Activated CD4-positive, CD25-positive, alpha-beta regulatory T cell treated with anti-CD3 and anti-CD28 coated beads, Interleukin-2, amount 50 U/mL, for 24 hours (primary cell): Measurements from ENCODE around the gene SLC52A3.
"Not testable (repeated sequence)": the region's sequence is repeated elsewhere in the genome, so short reads cannot be mapped to it uniquely, and the experiment has no call there.

Source experiments
- ATAC-seq, 2 donors: fragments of 150-1000 bp; cut with Tn5 transposase; one replicate each; pipeline ENCODE4 v1.10.0; 2021; ENCODE audit warnings: mild to moderate bottlenecking in 1 of 2, moderate library complexity in 1 of 2

SLC52A3 gene

DNA sequence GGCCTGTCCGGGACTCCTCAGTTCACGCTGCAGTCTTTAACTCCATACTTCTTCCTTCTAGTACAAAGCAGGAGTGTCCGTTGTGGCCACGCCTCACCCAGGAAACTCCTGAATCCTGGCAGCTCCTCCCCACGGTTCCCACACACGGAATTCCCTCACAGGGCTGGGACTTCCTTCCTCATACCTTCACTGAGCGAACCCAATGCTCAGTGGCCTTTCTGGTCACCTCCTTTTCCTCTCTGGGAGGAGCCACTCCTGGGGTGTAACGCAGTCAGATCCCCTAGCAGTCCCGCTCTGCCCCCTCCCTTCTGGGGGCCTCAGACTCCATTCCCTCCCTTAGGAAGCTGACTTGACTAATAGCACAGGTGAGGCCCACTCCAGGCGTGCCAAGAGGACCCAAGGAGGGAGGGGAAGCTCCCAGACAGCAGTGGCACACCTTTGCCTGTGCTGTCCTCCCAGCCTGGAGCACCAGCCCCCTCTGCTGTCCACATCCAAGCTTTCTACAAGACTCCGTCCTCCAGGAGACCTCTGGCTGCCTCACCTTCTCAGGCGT is at the start of gene SLC52A3:
Gene SLC52A3, minus strand, starts transcription at position 75 of the 553 bp plus-strand sequence. CDS start 2,726 bp downstream, outside the sequence.
- ATAC-seq: no peak

GRCh38 chr20:815914-816606 is 47.8 kb upstream of the SLC52A3 start:
- ATAC-seq: peak in 1 of 2 donors; percentile 38

DNA sequence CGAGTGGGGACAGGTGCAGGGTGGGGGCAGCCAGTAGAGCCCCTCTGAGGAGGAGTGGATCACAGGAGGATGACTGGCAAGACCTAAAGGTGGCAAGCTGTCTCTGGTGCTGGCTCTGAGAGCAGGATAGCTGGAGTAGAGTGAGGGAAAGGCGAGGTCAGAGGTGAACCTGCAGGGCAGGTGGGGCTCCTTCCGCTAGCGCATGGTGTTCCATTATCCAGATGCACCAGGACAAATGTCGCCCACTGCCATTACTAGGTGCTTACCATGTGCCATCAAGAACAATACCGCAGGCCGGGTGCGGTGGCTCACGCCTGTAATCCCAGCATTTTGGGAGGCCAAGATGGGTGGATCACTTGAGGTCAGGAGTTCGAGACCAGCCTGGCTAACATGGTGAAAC is 46.9 kb upstream of the SLC52A3 start:
- no peak for ATAC-seq

GRCh38 chr20:813390-813789 is 45.1 kb upstream of the SLC52A3 start:
- ATAC-seq: no peak

DNA sequence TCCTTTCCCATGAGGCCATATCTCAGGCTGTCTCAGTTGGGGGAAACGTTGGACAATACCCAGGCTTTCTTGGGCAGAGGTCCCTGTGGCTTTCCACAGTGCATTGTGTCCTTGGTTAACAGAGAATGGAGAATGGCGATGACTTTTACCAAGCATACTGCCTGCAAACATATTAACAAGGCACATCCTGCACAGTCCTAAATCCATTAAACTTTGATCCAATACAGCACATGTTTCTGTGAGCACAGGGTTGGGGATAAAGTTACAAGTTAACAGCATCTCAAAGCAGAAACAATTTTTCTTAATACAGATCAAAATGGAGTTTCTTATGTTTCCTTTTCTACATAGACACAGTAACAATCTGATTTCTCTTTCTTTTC is 44.1 kb upstream of the SLC52A3 start:
- ATAC-seq: not testable (repeated sequence)

DNA sequence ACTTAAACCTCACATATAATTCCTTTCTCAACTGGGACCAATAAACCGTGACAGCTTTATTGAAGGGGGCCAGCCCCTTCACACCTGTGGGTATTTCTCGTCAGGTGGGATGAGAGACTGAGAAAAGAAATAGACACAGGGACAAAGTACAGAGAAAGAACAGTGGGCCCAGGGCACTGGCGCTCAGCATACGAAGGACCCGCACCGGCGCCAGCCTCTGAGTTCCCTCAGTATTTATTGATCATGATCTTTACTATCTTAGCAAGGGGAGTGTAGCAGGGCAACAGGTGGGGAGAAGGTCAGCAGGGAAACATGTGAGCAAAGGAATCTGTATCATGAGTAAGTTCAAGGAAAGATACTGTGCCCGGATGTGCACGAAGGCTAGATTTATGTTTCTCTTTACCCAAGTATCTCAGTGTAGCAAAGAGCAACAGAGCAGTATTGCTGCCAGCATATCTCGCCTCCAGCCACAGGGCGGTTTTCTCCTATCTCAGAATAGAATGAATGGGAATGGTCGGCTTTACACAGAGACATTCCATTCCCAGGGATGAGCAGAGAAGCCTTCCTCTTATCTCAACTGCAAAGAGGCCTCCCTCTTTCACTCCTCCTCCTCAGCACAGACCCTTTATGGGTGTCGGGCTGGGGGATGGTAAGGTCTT is 43.6 kb upstream of the SLC52A3 start:
- not testable (repeated sequence) for ATAC-seq

DNA sequence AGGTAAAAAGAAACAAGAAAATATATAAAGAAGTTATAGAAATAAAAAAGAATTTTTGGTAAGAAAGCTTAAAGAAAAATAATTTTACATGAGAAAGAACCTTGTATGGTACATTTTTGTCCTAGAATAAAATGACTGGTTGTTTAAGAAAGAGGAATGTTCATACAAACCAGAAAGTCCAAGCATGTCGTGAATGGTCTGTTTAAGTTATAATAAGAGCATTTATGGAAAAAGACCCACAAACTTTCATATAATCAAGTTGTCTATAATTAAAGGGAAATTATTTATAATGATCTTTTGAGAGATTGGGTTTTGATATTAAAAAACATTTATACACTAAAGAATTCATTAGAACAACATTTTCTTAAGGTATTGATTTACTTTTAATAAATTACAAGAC is 37.4 kb upstream of the SLC52A3 start:
- ATAC-seq: no peak

DNA sequence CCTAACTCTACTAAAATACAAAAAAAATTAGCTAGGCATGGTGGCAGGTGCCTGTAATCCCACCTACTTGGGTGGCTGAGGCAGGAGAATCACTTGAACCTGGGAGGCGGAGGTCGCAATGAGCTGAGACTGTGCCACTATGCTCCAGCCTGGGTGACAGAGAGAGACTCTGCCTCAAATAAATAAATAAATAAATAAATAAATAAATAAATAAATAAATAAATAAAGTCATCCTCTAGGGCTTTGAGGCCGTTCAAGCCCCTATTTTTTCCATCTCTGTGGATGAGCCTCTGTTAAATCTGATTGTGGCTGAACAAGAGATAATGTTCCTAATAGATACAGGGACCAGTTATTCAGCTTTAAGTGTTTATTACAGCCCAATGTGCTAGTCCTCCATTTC is 33.4 kb upstream of the SLC52A3 start:
- no peak for ATAC-seq

- ATAC-seq: not testable (repeated sequence)
Observed at GRCh38 chr20:800026-800425, 31.7 kb upstream of the SLC52A3 start.

GRCh38 chr20:798746-799145 is 30.4 kb upstream of the SLC52A3 start:
- ATAC-seq: not testable (repeated sequence)

DNA sequence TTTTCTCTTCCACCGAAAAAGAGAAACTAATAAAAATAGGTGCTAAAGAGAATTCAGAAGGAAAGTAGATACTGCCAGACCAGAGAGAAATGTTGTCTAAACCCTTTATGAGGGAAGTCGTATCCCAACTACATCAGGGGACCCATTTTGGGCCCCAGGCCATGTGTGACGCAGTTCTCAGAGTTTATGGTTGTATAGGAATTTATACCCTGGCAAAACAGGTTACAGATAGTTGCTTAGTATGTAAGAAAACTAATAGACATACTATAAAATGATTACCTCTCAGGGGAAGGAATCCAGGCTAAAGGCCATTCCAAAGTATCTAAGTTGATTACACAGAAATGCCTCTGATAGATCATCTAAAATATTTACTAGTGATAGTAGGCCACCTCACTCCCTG is 28.6 kb upstream of the SLC52A3 start:
- no peak for ATAC-seq

GRCh38 chr20:792248-792647 is 23.9 kb upstream of the SLC52A3 start:
- ATAC-seq: no peak

GRCh38 chr20:791056-791455 is 22.8 kb upstream of the SLC52A3 start:
- no peak for ATAC-seq

GRCh38 chr20:787825-788224 is 19.5 kb upstream of the SLC52A3 start:
- ATAC-seq: no peak

DNA sequence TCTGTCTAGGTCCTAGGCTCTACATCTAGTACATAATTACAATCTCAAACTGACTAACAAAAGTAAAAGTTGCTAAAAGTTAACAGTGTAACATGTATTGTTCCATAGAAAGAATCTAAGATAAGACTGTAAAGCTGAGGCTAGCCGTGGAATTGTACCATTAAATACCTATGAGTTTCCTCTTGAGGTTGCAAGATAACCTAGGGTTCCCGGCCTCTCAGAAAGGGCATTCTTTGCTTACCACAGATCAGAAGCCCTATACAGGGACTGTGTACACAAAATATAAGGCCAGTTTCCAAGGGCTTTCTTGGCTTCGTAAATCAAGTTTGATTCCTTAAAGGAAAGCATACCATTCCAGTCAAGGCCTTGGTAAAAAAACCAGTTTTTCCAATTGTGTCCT is 11.5 kb upstream of the SLC52A3 start:
- ATAC-seq: no peak

- no peak for ATAC-seq
Observed at GRCh38 chr20:776165-776564, 7.9 kb upstream of the SLC52A3 start.

DNA sequence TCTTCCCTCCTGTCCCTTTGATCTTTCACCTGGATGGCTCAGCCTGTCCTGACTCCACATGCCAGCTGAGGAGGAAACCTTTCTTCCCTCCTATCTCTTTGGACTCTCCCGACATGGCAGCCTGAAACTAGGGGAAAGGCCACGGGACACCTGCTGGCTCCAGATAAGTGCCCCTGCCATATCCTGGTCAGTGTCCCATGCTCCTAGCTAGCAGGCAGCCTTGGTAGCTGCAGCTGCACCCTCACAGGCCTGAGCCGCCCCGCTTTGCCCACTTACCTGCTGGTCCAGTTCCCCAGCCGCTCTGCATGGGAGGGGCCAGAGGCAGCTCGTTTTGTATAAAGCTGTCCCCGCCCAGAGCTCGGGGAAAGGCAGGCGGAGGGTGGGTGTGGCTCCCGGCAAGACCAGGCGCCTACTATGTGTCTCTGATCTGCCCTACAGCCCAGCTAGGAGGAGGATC is 7.4 kb upstream of the SLC52A3 start:
- no peak for ATAC-seq

DNA sequence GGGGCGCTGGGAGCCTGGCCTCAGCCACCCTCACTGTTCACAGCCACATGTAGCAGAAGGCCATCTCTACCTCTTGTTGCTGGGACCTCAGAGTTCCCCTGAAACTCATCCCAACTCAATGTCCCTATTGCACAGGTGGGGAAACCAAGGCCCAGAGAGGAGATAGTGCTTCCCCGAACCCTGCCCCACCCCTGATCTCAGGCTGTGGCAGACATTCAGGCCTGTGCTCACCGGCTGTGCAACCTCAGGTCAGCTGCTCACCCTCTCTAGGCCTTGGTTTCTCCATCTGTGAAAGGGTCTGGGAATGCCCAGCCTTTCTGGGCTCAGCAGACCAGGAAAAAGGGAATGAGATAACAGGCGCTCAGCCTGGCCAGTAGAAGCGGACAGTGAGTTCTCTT is 6.4 kb upstream of the SLC52A3 start:
- no peak for ATAC-seq

GRCh38 chr20:774016-774659 is 5.8 kb upstream of the SLC52A3 start:
- ATAC-seq: no peak

GRCh38 chr20:772806-773205 is 4.5 kb upstream of the SLC52A3 start:
- ATAC-seq: no peak

DNA sequence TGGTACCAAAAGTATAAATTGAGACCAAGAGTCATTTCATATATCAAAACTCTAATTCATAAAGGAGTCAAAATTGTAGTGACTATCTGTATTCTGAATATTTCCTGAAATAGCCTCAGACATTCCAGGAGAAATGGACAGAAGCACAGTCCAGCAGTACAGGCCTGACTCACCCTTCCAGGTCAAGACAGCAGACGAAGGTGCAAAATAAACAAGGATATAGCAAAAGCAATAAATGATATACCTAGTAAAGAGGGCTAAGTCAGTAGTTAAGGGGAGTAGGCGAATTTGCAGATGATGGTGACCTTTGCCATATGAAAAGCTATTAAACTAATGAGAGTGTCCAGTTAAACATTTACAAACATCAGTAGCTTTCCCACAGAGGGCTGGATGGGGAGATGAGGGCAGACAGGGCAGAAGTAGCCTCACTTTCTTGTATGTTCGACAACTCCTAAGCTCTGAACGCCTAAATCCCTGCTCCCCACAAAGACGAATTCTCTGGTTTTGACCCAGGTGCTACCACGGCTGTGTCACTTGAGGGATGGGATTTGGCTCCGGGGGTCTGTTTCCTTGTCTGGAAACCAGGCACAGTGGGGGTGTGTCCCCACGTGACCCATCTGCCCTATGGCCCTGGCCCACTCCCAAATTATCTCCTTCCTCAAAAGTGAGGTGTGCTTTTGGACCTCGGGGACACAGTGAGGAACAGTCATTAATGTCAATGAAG is 3.6 kb upstream of the SLC52A3 start:
- no peak for ATAC-seq

DNA sequence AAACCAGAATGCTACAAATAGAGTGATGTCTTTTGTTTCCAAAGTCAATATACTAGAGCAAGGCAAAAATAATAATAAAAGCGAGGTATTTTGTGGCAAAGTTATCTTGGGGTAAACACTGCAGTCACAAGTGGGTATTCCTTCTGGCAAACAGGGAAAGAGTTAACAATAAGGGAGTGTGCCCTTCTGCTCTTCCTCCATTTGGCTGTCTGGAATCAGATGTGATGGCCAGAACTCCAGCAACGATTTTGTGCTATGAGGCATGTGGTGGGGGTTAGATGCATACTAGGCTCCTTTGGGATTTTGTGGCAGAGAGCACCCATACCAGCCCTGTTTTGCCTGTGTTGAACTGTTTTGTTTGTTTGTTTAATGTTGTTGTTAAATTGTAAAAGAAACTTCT is 2.4 kb upstream of the SLC52A3 start:
- ATAC-seq: no peak

DNA sequence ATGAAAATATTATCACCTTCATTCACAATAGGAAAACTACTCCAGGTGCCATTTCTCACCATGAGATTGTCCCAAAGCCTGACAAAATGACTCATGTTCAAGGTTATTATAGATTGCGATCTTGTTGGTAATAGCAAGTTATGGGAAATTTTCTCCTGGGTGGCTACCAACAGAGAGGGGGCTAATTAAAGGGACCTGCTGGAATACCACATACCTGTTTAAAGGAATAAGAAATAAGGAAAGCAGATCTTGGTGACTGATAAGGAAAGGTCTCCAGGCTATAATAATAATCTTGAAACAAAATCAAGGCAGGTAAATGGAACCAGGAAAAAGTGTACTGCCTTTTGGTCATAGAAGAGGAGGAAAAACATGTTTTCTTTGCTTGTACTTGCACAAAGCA is 1.4 kb downstream of the SLC52A3 start:
- ATAC-seq: no peak
